Measurements from ENCODE around the gene TCEANC2. TPM values are rescaled to one million over a fixed set of nuclear protein-coding genes. Genes with fewer than 3 reads are reported as not detected.

Gene TCEANC2
- total RNA-seq, 2 experiments from 2014 or later, result 2.3 to 2.7 TPM

- ATAC-seq (ENCODE audit: poor library complexity), result no peak
- Mint-ChIP-seq H3K36me3 (ENCODE audit: low read depth) (peaks cover 8% of the 10 kb centered on the region), H3K4me1 (ENCODE audit: low read depth) (peaks cover 4% of the 10 kb centered on the region), H3K27me3 (no peaks in the 10 kb centered on the region), H3K9me3 (no peaks in the 10 kb centered on the region), H3K4me3 (no peak overlapping the region), H3K27ac (no peak overlapping the region)
- ChIA-PET CTCF (no interaction called here), POLR2A (no interaction called here)
- H3K36me3 ChIP-seq (ENCODE audit: insufficient read depth, low read length), result peaks cover 14% of the 10 kb centered on the region
- DNase-seq, result no peak
- H3K27me3 ChIP-seq (ENCODE audit: control insufficient read depth in 1 of 2, insufficient read depth in 2 of 2, low read length in 2 of 2), result no peaks in the 10 kb centered on the region
- no peak for TF ChIP-seq CTCF (IDR thresholded peaks at IDR 0.05)
- intact Hi-C loops (cut with DNase I, micrococcal nuclease), result no loop called here
- H3K9me3 ChIP-seq (ENCODE audit: control insufficient read depth in 1 of 2, insufficient read depth in 1 of 2, low read length in 2 of 2), result no peaks in the 10 kb centered on the region
- H3K4me3 ChIP-seq (ENCODE audit: low read length), result no peak overlapping the region
- no peaks in the 10 kb centered on the region for H3K4me1 ChIP-seq (ENCODE audit: insufficient read depth, low read length)
- H3K27ac ChIP-seq (ENCODE audit: low read depth in 1 of 2, low read length in 2 of 2), result no peak overlapping the region
Measured at GRCh38 chr1:54077359-54077758, 24.0 kb downstream of the TCEANC2 start.

GRCh38 chr1:54080598-54081049 lies 27.2 kb downstream of the TCEANC2 start:
- peaks cover 8% of the 10 kb centered on the region for H3K36me3 Mint-ChIP-seq (ENCODE audit: low read depth)
- Histone ChIP-seq H3K4me1 (ENCODE audit: insufficient read depth, low read length) (no peaks in the 10 kb centered on the region), H3K4me3 (ENCODE audit: low read length) (no peak overlapping the region), H3K36me3 (ENCODE audit: insufficient read depth, low read length) (peaks cover 4% of the 10 kb centered on the region), H3K9me3 (ENCODE audit: control insufficient read depth in 1 of 2, insufficient read depth in 1 of 2, low read length in 2 of 2) (no peaks in the 10 kb centered on the region), H3K27ac (ENCODE audit: low read depth in 1 of 2, low read length in 2 of 2) (no peak overlapping the region), H3K27me3 (ENCODE audit: control insufficient read depth in 1 of 2, insufficient read depth in 2 of 2, low read length in 2 of 2) (no peaks in the 10 kb centered on the region)
- no peak for TF ChIP-seq CTCF (IDR thresholded peaks at IDR 0.05)
- H3K27me3 Mint-ChIP-seq, result no peaks in the 10 kb centered on the region
- no peak overlapping the region for H3K27ac Mint-ChIP-seq
- DNase-seq (no peak), ATAC-seq (ENCODE audit: poor library complexity) (no peak)
- H3K9me3 Mint-ChIP-seq, result no peaks in the 10 kb centered on the region
- H3K4me1 Mint-ChIP-seq (ENCODE audit: low read depth), result peaks cover 4% of the 10 kb centered on the region
- intact Hi-C loops (cut with DNase I, micrococcal nuclease), result loop anchor here in 1 of 2 experiments (1.0 kb wide), 1 partner anchor 28 kb away; no protein-coding TSS in a partner anchor
- no peak overlapping the region for H3K4me3 Mint-ChIP-seq
- POLR2A ChIA-PET, result no interaction called here
- CTCF ChIA-PET, result interaction anchor here (1.7 kb wide), 1 partner anchor 26 kb away, joined by 3 read pairs; no protein-coding TSS in a partner anchor

GRCh38 chr1:54081306-54082270 lies 28.2 kb downstream of the TCEANC2 start:
- H3K27ac Mint-ChIP-seq, result no peak overlapping the region
- no peaks in the 10 kb centered on the region for H3K9me3 ChIP-seq (ENCODE audit: control insufficient read depth in 1 of 2, insufficient read depth in 1 of 2, low read length in 2 of 2)
- intact Hi-C loops (cut with DNase I, micrococcal nuclease), result loop anchor here in 1 of 2 experiments (1.0 kb wide), 1 partner anchor 29 kb away; no protein-coding TSS in a partner anchor
- no peak overlapping the region for H3K27ac ChIP-seq (ENCODE audit: low read depth in 1 of 2, low read length in 2 of 2)
- peak; percentile 75 for ATAC-seq (ENCODE audit: poor library complexity)
- no peaks in the 10 kb centered on the region for H3K27me3 ChIP-seq (ENCODE audit: control insufficient read depth in 1 of 2, insufficient read depth in 2 of 2, low read length in 2 of 2)
- H3K4me1 ChIP-seq (ENCODE audit: insufficient read depth, low read length), result no peaks in the 10 kb centered on the region
- H3K36me3 ChIP-seq (ENCODE audit: insufficient read depth, low read length), result peaks cover 3% of the 10 kb centered on the region
- TF ChIP-seq CTCF (IDR thresholded peaks at IDR 0.05), result peak; percentile 63
- no peak overlapping the region for H3K4me3 ChIP-seq (ENCODE audit: low read length)
- DNase-seq, result peak; percentile 10 to 76 (median 48)
- H3K36me3 Mint-ChIP-seq (ENCODE audit: low read depth), result peaks cover 16% of the 10 kb centered on the region
- H3K4me1 Mint-ChIP-seq (ENCODE audit: low read depth), result peaks cover 4% of the 10 kb centered on the region
- CTCF ChIA-PET, result interaction anchor here (0.6 to 1.7 kb wide), 6 partner anchors 10 to 460 kb away, joined by 3 to 6 read pairs (median 3); no protein-coding TSS in a partner anchor
- no peak overlapping the region for H3K4me3 Mint-ChIP-seq
- no peaks in the 10 kb centered on the region for H3K27me3 Mint-ChIP-seq
- POLR2A ChIA-PET, result no interaction called here
- H3K9me3 Mint-ChIP-seq, result no peaks in the 10 kb centered on the region

Measured in CD4-positive, alpha-beta T cell (primary cell).